ENCODE measurements around the gene HTRA1.

DNA sequence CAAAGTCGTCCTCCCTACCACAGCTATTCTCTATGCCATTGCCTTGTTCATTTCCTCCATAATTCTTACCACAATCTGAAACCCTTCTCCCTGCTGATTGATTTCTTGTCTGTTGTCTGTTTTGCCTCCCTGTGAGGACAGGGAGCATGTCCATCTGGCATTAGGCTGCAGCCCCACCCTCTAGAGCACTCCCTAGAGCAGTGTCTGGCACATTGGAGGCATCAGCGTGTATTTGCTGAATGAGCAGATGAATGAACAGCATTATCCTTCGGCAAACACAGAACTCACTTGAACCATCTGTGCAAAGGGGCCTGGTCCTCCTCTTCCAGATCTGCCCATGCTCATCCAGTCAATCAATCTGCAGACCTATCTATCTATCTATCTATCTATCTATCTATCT is 94.1 kb downstream of the HTRA1 start:
- TF ChIP-seq, protein P1, sequence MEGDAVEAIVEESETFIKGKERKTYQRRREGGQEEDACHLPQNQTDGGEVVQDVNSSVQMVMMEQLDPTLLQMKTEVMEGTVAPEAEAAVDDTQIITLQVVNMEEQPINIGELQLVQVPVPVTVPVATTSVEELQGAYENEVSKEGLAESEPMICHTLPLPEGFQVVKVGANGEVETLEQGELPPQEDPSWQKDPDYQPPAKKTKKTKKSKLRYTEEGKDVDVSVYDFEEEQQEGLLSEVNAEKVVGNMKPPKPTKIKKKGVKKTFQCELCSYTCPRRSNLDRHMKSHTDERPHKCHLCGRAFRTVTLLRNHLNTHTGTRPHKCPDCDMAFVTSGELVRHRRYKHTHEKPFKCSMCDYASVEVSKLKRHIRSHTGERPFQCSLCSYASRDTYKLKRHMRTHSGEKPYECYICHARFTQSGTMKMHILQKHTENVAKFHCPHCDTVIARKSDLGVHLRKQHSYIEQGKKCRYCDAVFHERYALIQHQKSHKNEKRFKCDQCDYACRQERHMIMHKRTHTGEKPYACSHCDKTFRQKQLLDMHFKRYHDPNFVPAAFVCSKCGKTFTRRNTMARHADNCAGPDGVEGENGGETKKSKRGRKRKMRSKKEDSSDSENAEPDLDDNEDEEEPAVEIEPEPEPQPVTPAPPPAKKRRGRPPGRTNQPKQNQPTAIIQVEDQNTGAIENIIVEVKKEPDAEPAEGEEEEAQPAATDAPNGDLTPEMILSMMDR (conservative IDR thresholded peaks at IDR 0.05; ENCODE audit: low read depth, low read length), result no peak
- no peak for TF ChIP-seq EZH2 (IDR thresholded peaks at IDR 0.05; ENCODE audit: borderline replicate concordance, low read depth, low read length, poor library complexity, severe bottlenecking)
